NT2/D1 (cell line): ENCODE data around the gene TARS3.

Experiments
- DNase-seq: peaks from one replicate; pipeline ENCODE4 v3.0.0-alpha.2; 2011; ENCODE audit warnings: low read depth, low spot score
- H3K27me3 ChIP-seq: 2 replicates; pipeline ENCODE4 v1.6.0; 2011; ENCODE audit warnings: mild to moderate bottlenecking; ENCODE audit not compliant: insufficient read length, insufficient read depth
- H3K36me3 ChIP-seq: 2 replicates; pipeline ENCODE4 v1.6.1; 2011; ENCODE audit warnings: mild to moderate bottlenecking, low read length, mixed read lengths; ENCODE audit not compliant: insufficient read depth, insufficient read length
- H3K4me1 ChIP-seq: 2 replicates; pipeline ENCODE4 v1.5.1; 2011; ENCODE audit not compliant: insufficient read depth, insufficient read length
- H3K4me3 ChIP-seq: 2 replicates; pipeline ENCODE4 v1.5.1; 2011; ENCODE audit warnings: low read depth; ENCODE audit not compliant: insufficient read length
- H3K9ac ChIP-seq: 2 replicates; pipeline ENCODE4 v1.6.0; 2011; ENCODE audit warnings: low read depth; ENCODE audit not compliant: insufficient read length
- H3K9me3 ChIP-seq: 2 replicates; pipeline ENCODE4 v1.5.1; 2011; ENCODE audit warnings: mild to moderate bottlenecking, low read length; ENCODE audit not compliant: insufficient read depth
- SUZ12 ChIP-seq: IDR thresholded peaks from 2 replicates; pipeline ENCODE4 v1.6.1; 2011; ENCODE audit not compliant: insufficient read length, insufficient read depth; ENCODE audit errors: extremely low read depth
- YY1 ChIP-seq: IDR thresholded peaks from 2 replicates; pipeline ENCODE4 v1.6.1; 2011; ENCODE audit not compliant: insufficient read length, insufficient read depth
- ZNF274 ChIP-seq: IDR thresholded peaks from 2 replicates; pipeline ENCODE4 v1.6.1; 2011; ENCODE audit warnings: mild to moderate bottlenecking, low read depth, low read length

TARS3 gene

DNA sequence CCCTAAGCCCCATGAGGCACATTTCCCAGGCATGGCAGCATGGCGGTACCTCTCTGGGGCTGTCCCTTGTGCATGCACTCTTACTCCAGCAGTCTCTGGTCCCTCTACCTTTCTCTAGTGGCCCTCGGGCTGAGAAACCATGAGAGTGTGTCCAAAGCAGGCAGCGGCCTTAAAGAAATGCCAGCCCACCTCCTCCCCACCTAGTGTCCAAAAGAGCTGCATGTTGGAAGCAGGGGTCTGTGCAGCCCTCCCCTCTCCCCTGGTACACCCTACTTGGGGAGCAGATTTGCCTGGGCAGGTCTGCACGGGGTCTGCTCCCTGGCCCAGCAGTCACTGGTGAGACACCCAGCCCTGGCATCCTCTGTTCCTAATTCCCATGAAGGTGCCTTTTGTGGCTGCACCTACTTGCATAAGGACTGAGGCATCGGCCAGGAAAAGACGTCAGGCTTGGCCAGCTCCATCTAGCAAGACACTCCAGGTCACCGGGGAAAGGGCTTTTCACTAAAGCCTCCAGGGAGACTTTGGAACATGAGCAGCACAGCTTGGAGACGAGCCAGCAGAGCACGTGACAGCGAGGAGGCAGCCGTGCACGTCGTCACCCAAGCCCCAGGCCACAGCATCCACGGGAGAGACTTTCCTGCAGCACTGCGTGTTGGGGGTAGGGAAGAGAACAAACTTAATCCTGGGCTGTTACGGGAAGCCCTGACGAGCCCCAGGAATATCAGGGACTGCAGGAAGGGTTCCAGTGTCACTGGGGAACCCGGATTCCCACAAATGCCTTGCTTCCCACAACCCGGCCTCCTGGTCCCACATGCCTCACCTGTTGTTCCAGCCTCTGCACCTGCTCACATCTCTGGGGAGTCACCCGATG lies 110.9 kb downstream of the TARS3 start:
- H3K36me3 ChIP-seq: no peaks in the 10 kb centered on the region
- H3K4me1 ChIP-seq: no peaks in the 10 kb centered on the region
- no peak overlapping the region for H3K9ac ChIP-seq
- H3K27me3 ChIP-seq: no peaks in the 10 kb centered on the region
- no peaks in the 10 kb centered on the region for H3K9me3 ChIP-seq
- no peak for DNase-seq
- H3K4me3 ChIP-seq: no peak overlapping the region
- TF ChIP-seq SUZ12: no peak
- no peak for TF ChIP-seq YY1
- no peak for TF ChIP-seq ZNF274

DNA sequence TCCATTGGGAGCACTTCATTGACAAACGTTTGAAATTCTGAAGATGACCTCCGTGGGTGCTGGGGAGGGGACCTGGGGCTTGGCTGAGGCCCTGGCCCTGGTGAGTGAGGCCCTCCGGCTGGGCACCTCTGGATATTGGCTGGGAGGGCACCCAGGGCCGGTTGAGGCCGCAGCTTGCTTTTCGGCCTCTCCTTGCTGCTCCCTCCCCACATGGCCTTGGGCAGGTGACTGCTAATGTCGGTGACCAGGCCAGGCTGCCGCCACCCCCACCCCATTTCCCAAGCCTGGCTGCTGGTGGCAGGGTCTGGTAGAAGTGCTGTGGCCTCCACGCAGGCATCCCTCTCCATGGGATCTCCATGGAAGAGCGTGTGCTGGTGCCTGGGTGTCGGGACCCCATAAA lies 111.6 kb downstream of the TARS3 start:
- H3K4me1 ChIP-seq: no peaks in the 10 kb centered on the region
- no peaks in the 10 kb centered on the region for H3K9me3 ChIP-seq
- H3K27me3 ChIP-seq: no peaks in the 10 kb centered on the region
- no peak overlapping the region for H3K4me3 ChIP-seq
- TF ChIP-seq YY1 (no peak), ZNF274 (no peak), SUZ12 (no peak)
- no peak overlapping the region for H3K9ac ChIP-seq
- no peak for DNase-seq
- H3K36me3 ChIP-seq: no peaks in the 10 kb centered on the region

DNA sequence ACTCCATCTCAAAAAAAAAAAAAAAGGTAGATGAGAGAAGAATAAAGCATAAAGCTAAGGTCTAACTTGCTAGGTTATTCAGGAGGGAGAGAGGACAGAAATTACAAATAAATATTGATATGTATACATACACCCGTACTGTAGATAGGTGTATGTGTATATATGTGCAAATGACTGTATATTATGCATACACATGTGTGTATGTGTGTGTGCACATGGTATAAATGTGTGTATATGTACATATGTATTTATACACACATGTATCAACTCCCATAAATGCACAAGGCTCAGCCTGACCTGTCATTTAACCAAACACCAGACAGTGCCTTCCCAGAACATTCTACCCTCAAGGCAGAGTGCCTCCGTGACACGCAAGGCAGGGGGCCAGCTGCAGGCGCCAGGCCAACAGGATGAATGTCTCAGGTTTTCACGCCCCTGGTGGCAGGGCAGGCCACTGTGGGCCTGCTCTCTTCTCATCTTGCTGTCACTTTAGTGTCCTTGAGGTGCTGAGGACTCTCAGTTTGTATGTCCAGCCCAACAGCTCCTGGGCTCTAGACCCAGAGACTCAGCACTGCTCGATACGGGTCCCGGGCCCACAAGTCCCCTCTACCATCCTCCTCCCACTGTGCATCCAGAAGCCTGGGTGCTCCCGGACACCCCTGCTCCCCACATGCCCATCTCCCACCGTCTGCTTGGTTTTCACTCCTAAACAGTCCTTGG lies 112.5 kb downstream of the TARS3 start:
- DNase-seq: no peak
- Histone ChIP-seq H3K4me3 (no peak overlapping the region), H3K4me1 (no peaks in the 10 kb centered on the region), H3K9me3 (no peaks in the 10 kb centered on the region), H3K27me3 (no peaks in the 10 kb centered on the region), H3K9ac (no peak overlapping the region), H3K36me3 (no peaks in the 10 kb centered on the region)
- no peak for TF ChIP-seq YY1
- TF ChIP-seq SUZ12: no peak

DNA sequence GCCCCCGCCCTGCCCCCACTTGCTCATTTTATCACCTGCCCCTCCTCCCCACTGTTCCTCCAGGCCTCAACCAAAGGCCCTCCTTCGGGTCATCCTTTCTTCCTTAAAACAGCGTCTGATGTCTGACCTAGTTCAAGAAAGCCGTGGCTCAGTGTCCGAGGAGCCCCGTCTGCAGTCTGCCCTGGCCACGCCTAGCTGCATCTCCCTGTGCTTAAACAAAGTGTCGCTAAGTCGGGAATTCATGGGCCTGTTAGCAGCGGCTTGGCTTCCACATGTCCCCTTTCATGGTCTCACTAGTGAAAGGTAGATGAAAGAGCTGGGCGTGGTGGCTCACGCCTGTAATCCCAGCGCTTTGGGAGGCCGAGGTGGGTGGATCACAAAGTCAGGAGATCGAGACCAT lies 113.3 kb downstream of the TARS3 start:
- H3K4me1 ChIP-seq: no peaks in the 10 kb centered on the region
- H3K4me3 ChIP-seq: no peak overlapping the region
- TF ChIP-seq ZNF274 (no peak), YY1 (no peak), SUZ12 (no peak)
- no peak for DNase-seq
- no peaks in the 10 kb centered on the region for H3K27me3 ChIP-seq
- no peak overlapping the region for H3K9ac ChIP-seq
- H3K36me3 ChIP-seq: no peaks in the 10 kb centered on the region
- no peaks in the 10 kb centered on the region for H3K9me3 ChIP-seq

DNA sequence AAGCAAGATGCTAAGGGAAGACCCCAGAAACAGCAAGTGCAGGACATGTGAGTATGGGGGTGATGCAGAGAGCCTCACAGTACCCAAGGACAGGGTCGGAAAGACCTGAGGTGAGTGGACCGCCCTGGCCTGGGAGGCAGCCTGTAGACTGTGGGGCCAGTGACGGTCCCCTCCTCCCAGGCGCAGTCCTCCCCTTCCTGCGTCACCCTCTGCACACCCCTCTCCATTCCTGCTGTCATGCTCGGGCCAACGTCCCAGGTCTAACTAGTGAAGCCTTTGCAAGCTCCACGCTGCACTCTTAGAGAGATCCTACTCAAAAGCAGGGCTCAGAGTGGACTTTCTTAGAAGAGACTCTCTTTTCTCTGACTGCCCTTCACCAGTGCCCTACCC lies 113.7 kb downstream of the TARS3 start:
- Histone ChIP-seq H3K4me3 (no peak overlapping the region), H3K27me3 (no peaks in the 10 kb centered on the region), H3K9ac (no peak overlapping the region), H3K9me3 (no peaks in the 10 kb centered on the region), H3K36me3 (no peaks in the 10 kb centered on the region), H3K4me1 (no peaks in the 10 kb centered on the region)
- DNase-seq: no peak
- TF ChIP-seq ZNF274: no peak

DNA sequence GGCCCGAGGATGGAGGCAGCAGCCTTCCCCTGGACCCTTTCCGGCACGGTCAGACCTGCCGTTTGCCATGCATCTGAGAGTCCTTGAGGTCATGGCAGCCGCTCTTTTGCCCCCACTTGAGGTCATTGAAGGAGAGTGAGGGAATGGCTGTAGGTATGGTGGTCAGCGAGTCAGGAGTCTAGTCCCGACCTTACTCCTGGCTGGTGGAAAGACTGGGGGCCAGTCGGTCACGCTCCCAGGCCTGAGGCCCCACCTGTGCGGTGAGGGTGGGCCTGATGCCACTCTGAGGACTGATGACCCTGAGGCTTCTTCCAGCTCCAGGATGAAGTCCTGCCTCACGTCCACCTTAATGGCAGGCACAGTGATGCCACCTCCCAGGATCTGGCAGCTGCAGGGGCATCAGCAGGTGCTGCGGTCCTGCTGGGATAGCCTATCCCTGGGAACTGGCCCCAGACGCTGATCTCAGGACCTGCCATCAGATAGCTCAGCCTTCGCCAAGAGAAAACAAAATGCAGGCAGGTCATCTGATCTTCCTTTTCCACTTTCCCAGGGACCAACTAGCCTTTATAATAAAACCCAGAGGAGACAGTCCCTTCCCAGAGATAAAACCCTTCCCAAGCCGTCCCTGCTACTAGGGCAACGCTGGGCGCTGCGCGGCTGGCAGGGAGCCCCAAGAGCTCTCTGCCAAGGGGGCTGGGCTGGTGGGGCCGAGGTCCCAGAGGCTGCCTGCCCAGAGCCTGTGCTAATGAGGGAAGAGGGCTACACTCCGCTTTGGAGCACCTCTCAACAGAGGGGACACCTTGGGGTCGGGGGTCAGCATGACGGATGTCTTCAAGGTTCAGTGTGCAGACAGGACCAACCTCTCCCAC lies 114.3 kb downstream of the TARS3 start:
- TF ChIP-seq ZNF274 (no peak), YY1 (no peak), SUZ12 (no peak)
- no peaks in the 10 kb centered on the region for H3K27me3 ChIP-seq
- H3K36me3 ChIP-seq: no peaks in the 10 kb centered on the region
- H3K9ac ChIP-seq: no peak overlapping the region
- no peaks in the 10 kb centered on the region for H3K9me3 ChIP-seq
- H3K4me1 ChIP-seq: no peaks in the 10 kb centered on the region
- no peak overlapping the region for H3K4me3 ChIP-seq
- DNase-seq: no peak

DNA sequence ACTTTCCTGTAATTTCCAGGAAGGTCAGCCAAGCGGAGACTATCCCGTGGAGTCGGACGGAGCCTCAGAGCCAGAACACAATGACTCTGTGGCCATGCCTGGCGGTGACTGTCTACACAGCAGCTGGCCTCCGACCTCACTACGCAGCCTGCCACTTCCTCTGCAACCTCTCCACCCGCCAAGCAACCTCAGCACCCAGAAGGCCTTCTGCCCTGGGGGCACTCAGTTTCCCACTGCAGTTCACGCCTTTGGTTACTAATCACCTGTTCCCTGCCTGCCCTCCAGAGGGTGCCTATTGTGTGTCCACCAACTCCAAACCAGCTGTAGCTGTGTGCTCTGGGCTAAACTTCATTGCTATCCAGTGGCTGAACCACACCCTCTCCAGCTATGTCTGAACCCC lies 116.1 kb downstream of the TARS3 start:
- no peak for TF ChIP-seq SUZ12
- no peak for TF ChIP-seq ZNF274
- no peak for TF ChIP-seq YY1
- Histone ChIP-seq H3K4me1 (no peaks in the 10 kb centered on the region), H3K9ac (no peak overlapping the region), H3K27me3 (no peaks in the 10 kb centered on the region), H3K36me3 (no peaks in the 10 kb centered on the region), H3K9me3 (peaks cover 7% of the 10 kb centered on the region; the same call in 1 of the 2 replicates), H3K4me3 (no peak overlapping the region)
- no peak for DNase-seq
